Measurements from ENCODE around the gene DISP2.
A peak's percentile ranks its signal among the peaks of the same experiment; 100 is the strongest.

The DISP2 gene

DNA sequence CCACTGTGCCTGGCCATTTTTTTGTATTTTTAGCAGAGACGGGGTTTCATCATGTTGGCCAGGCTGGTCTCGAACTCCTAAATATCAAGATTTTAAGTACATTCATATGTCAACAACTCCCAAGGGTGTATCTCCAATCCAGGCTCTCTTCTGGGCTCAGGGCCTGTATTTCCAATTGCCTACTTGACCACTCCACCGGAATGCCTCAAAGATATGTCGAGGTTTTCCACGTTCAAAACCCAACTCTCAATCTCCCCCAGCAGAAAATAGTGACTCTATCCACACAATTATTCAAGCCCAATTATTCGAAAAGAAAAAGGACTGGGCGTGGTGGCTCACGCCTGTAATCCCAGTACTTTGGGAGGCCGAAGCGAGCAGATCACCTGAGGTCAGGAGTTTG, 22.6 kb downstream of the DISP2 start:
- no peak overlapping the region for H3K27ac ChIP-seq (ENCODE audit: low read length)
- no peaks in the 10 kb centered on the region for H3K9me3 ChIP-seq (ENCODE audit: control insufficient read depth in 2 of 2, low read length in 2 of 2)
- H3K27me3 ChIP-seq (ENCODE audit: control insufficient read depth in 1 of 2, insufficient read depth in 2 of 2, low read length in 2 of 2): no peaks in the 10 kb centered on the region
- H3K4me3 ChIP-seq (ENCODE audit: low read length in 2 of 2): no peak overlapping the region
- no peak overlapping the region for H3K9ac ChIP-seq (ENCODE audit: low read length in 2 of 2)
- peaks cover 6% of the 10 kb centered on the region for H3K4me1 ChIP-seq (ENCODE audit: control insufficient read depth, insufficient read depth, low read length)
- H3K36me3 ChIP-seq (ENCODE audit: control insufficient read depth in 2 of 2, insufficient read depth in 2 of 2, low read length in 2 of 2): no peaks in the 10 kb centered on the region

GRCh38 chr15:40381818-40382529, 24.0 kb downstream of the DISP2 start:
- peaks cover 6% of the 10 kb centered on the region for H3K4me1 ChIP-seq (ENCODE audit: control insufficient read depth, insufficient read depth, low read length)
- no peaks in the 10 kb centered on the region for H3K27me3 ChIP-seq (ENCODE audit: control insufficient read depth in 1 of 2, insufficient read depth in 2 of 2, low read length in 2 of 2)
- no peak overlapping the region for H3K9ac ChIP-seq (ENCODE audit: low read length in 2 of 2)
- H3K4me3 ChIP-seq (ENCODE audit: low read length in 2 of 2): peak overlapping the region; percentile 78 to 86
- H3K36me3 ChIP-seq (ENCODE audit: control insufficient read depth in 2 of 2, insufficient read depth in 2 of 2, low read length in 2 of 2): peaks cover 7% of the 10 kb centered on the region in 2 donors
- H3K9me3 ChIP-seq (ENCODE audit: control insufficient read depth in 2 of 2, low read length in 2 of 2): no peaks in the 10 kb centered on the region
- H3K27ac ChIP-seq (ENCODE audit: low read length): no peak overlapping the region

GRCh38 chr15:40382580-40383456, 24.8 kb downstream of the DISP2 start, which contains the start of gene KNSTRN:
Gene KNSTRN, plus strand, starts transcription at chr15:40382721. Its CDS starts 115 bp downstream, at chr15:40382836.
- Histone ChIP-seq H3K4me3 (ENCODE audit: low read length in 2 of 2) (peak within 1 kb of the TSS; percentile 78 to 86), H3K36me3 (ENCODE audit: control insufficient read depth in 2 of 2, insufficient read depth in 2 of 2, low read length in 2 of 2) (peaks cover 7 to 11% of the 10 kb centered on the region in 2 donors), H3K9ac (ENCODE audit: low read length in 2 of 2) (peak within 1 kb of the TSS; percentile 54 to 72), H3K27me3 (ENCODE audit: control insufficient read depth in 1 of 2, insufficient read depth in 2 of 2, low read length in 2 of 2) (no peaks in the 10 kb centered on the region), H3K9me3 (ENCODE audit: control insufficient read depth in 2 of 2, low read length in 2 of 2) (no peaks in the 10 kb centered on the region), H3K27ac (ENCODE audit: low read length) (no peak within 1 kb of the TSS), H3K4me1 (ENCODE audit: control insufficient read depth, insufficient read depth, low read length) (peaks cover 6% of the 10 kb centered on the region)

- Histone ChIP-seq H3K9ac (ENCODE audit: low read length in 2 of 2) (no peak overlapping the region), H3K27me3 (ENCODE audit: control insufficient read depth in 1 of 2, insufficient read depth in 2 of 2, low read length in 2 of 2) (no peaks in the 10 kb centered on the region), H3K27ac (ENCODE audit: low read length) (no peak overlapping the region), H3K9me3 (ENCODE audit: control insufficient read depth in 2 of 2, low read length in 2 of 2) (no peaks in the 10 kb centered on the region), H3K4me3 (ENCODE audit: low read length in 2 of 2) (no peak overlapping the region), H3K4me1 (ENCODE audit: control insufficient read depth, insufficient read depth, low read length) (peaks cover 6% of the 10 kb centered on the region), H3K36me3 (ENCODE audit: control insufficient read depth in 2 of 2, insufficient read depth in 2 of 2, low read length in 2 of 2) (peaks cover 14 to 21% of the 10 kb centered on the region in 2 donors)
Observed at GRCh38 chr15:40386480-40386879, 28.5 kb downstream of the DISP2 start.

GRCh38 chr15:40388941-40389823, 31.2 kb downstream of the DISP2 start:
- Histone ChIP-seq H3K4me1 (ENCODE audit: control insufficient read depth, insufficient read depth, low read length) (no peaks in the 10 kb centered on the region), H3K9me3 (ENCODE audit: control insufficient read depth in 2 of 2, low read length in 2 of 2) (no peaks in the 10 kb centered on the region), H3K27me3 (ENCODE audit: control insufficient read depth in 1 of 2, insufficient read depth in 2 of 2, low read length in 2 of 2) (no peaks in the 10 kb centered on the region), H3K4me3 (ENCODE audit: low read length in 2 of 2) (no peak overlapping the region), H3K36me3 (ENCODE audit: control insufficient read depth in 2 of 2, insufficient read depth in 2 of 2, low read length in 2 of 2) (peaks cover 22 to 26% of the 10 kb centered on the region in 2 donors), H3K27ac (ENCODE audit: low read length) (no peak overlapping the region), H3K9ac (ENCODE audit: low read length in 2 of 2) (no peak overlapping the region)

GRCh38 chr15:40389824-40390595, 32.0 kb downstream of the DISP2 start:
- H3K36me3 ChIP-seq (ENCODE audit: control insufficient read depth in 2 of 2, insufficient read depth in 2 of 2, low read length in 2 of 2): peaks cover 22 to 26% of the 10 kb centered on the region in 2 donors
- no peak overlapping the region for H3K9ac ChIP-seq (ENCODE audit: low read length in 2 of 2)
- no peaks in the 10 kb centered on the region for H3K27me3 ChIP-seq (ENCODE audit: control insufficient read depth in 1 of 2, insufficient read depth in 2 of 2, low read length in 2 of 2)
- H3K4me3 ChIP-seq (ENCODE audit: low read length in 2 of 2): no peak overlapping the region
- H3K9me3 ChIP-seq (ENCODE audit: control insufficient read depth in 2 of 2, low read length in 2 of 2): no peaks in the 10 kb centered on the region
- H3K4me1 ChIP-seq (ENCODE audit: control insufficient read depth, insufficient read depth, low read length): no peaks in the 10 kb centered on the region
- H3K27ac ChIP-seq (ENCODE audit: low read length): no peak overlapping the region

- Histone ChIP-seq H3K27me3 (ENCODE audit: control insufficient read depth in 1 of 2, insufficient read depth in 2 of 2, low read length in 2 of 2) (no peaks in the 10 kb centered on the region), H3K36me3 (ENCODE audit: control insufficient read depth in 2 of 2, insufficient read depth in 2 of 2, low read length in 2 of 2) (peaks cover 14 to 15% of the 10 kb centered on the region in 2 donors), H3K4me1 (ENCODE audit: control insufficient read depth, insufficient read depth, low read length) (no peaks in the 10 kb centered on the region), H3K9me3 (ENCODE audit: control insufficient read depth in 2 of 2, low read length in 2 of 2) (no peaks in the 10 kb centered on the region), H3K4me3 (ENCODE audit: low read length in 2 of 2) (no peak overlapping the region), H3K9ac (ENCODE audit: low read length in 2 of 2) (no peak overlapping the region), H3K27ac (ENCODE audit: low read length) (no peak overlapping the region)
Observed at GRCh38 chr15:40392986-40393948, 35.2 kb downstream of the DISP2 start.

GRCh38 chr15:40397688-40398412, 39.8 kb downstream of the DISP2 start:
- H3K9ac ChIP-seq (ENCODE audit: low read length in 2 of 2): no peak overlapping the region
- no peaks in the 10 kb centered on the region for H3K27me3 ChIP-seq (ENCODE audit: control insufficient read depth in 1 of 2, insufficient read depth in 2 of 2, low read length in 2 of 2)
- H3K4me1 ChIP-seq (ENCODE audit: control insufficient read depth, insufficient read depth, low read length): no peaks in the 10 kb centered on the region
- H3K9me3 ChIP-seq (ENCODE audit: control insufficient read depth in 2 of 2, low read length in 2 of 2): no peaks in the 10 kb centered on the region
- no peak overlapping the region for H3K27ac ChIP-seq (ENCODE audit: low read length)
- H3K4me3 ChIP-seq (ENCODE audit: low read length in 2 of 2): no peak overlapping the region
- H3K36me3 ChIP-seq (ENCODE audit: control insufficient read depth in 2 of 2, insufficient read depth in 2 of 2, low read length in 2 of 2): peaks cover 5 to 6% of the 10 kb centered on the region in 2 donors

GRCh38 chr15:40398413-40398873, 40.4 kb downstream of the DISP2 start:
- H3K27ac ChIP-seq (ENCODE audit: low read length): no peak overlapping the region
- H3K9ac ChIP-seq (ENCODE audit: low read length in 2 of 2): no peak overlapping the region
- no peaks in the 10 kb centered on the region for H3K4me1 ChIP-seq (ENCODE audit: control insufficient read depth, insufficient read depth, low read length)
- H3K9me3 ChIP-seq (ENCODE audit: control insufficient read depth in 2 of 2, low read length in 2 of 2): no peaks in the 10 kb centered on the region
- no peak overlapping the region for H3K4me3 ChIP-seq (ENCODE audit: low read length in 2 of 2)
- peaks cover 4 to 5% of the 10 kb centered on the region in 2 donors for H3K36me3 ChIP-seq (ENCODE audit: control insufficient read depth in 2 of 2, insufficient read depth in 2 of 2, low read length in 2 of 2)
- no peaks in the 10 kb centered on the region for H3K27me3 ChIP-seq (ENCODE audit: control insufficient read depth in 1 of 2, insufficient read depth in 2 of 2, low read length in 2 of 2)
